ENCODE data around the gene SPECC1L.

Gene SPECC1L

GRCh38 chr22:24445481-24446259 lies 175.0 kb downstream of the SPECC1L start:
- peak; percentile 38 for FAIRE-seq
- no peak for DNase-seq (ENCODE audit: insufficient read length, low spot score)
- TF ChIP-seq SPI1 (IDR thresholded peaks at IDR 0.05; ENCODE audit: low read depth, low read length), result no peak
- TF ChIP-seq POLR2A (IDR thresholded peaks at IDR 0.05; ENCODE audit: low read depth, low read length), result no peak

- DNase-seq (ENCODE audit: insufficient read length, low spot score) (no peak), FAIRE-seq (no peak)
- TF ChIP-seq POU2F2 (IDR thresholded peaks at IDR 0.05; ENCODE audit: low read depth, low read length) (no peak), POLR2AphosphoS5 (IDR thresholded peaks at IDR 0.05; ENCODE audit: low read depth, low read length) (no peak), SPI1 (IDR thresholded peaks at IDR 0.05; ENCODE audit: low read depth, low read length) (no peak), PAX5 (IDR thresholded peaks at IDR 0.05; ENCODE audit: insufficient read depth, low read length, severe bottlenecking) (no peak), TAF1 (IDR thresholded peaks at IDR 0.05; ENCODE audit: low read depth, low read length) (no peak), POLR2A (IDR thresholded peaks at IDR 0.05; ENCODE audit: low read depth, low read length) (no peak)
These were observed 175.6 kb downstream of the SPECC1L start for GRCh38 chr22:24446260-24446611.

GRCh38 chr22:24450610-24451009 lies 180.0 kb downstream of the SPECC1L start:
- DNase-seq (ENCODE audit: insufficient read length, low spot score), result no peak
- no peak for FAIRE-seq
- TF ChIP-seq PAX5 (IDR thresholded peaks at IDR 0.05; ENCODE audit: insufficient read depth, low read length, severe bottlenecking), result no peak
- no peak for TF ChIP-seq POLR2A (IDR thresholded peaks at IDR 0.05; ENCODE audit: low read depth, low read length)
- TF ChIP-seq TAF1 (IDR thresholded peaks at IDR 0.05; ENCODE audit: low read depth, low read length), result no peak
- TF ChIP-seq POLR2AphosphoS5 (IDR thresholded peaks at IDR 0.05; ENCODE audit: low read depth, low read length), result no peak
- no peak for TF ChIP-seq SPI1 (IDR thresholded peaks at IDR 0.05; ENCODE audit: low read depth, low read length)
- TF ChIP-seq POU2F2 (IDR thresholded peaks at IDR 0.05; ENCODE audit: low read depth, low read length), result no peak

- TF ChIP-seq SPI1 (IDR thresholded peaks at IDR 0.05; ENCODE audit: low read depth, low read length) (no peak), POLR2A (IDR thresholded peaks at IDR 0.05; ENCODE audit: low read depth, low read length) (no peak), PAX5 (IDR thresholded peaks at IDR 0.05; ENCODE audit: insufficient read depth, low read length, severe bottlenecking) (no peak), TAF1 (IDR thresholded peaks at IDR 0.05; ENCODE audit: low read depth, low read length) (no peak), POLR2AphosphoS5 (IDR thresholded peaks at IDR 0.05; ENCODE audit: low read depth, low read length) (no peak), POU2F2 (IDR thresholded peaks at IDR 0.05; ENCODE audit: low read depth, low read length) (no peak)
- FAIRE-seq, result no peak
- DNase-seq (ENCODE audit: insufficient read length, low spot score), result no peak
These were observed 180.5 kb downstream of the SPECC1L start for GRCh38 chr22:24451162-24451561.

- TF ChIP-seq SPI1 (IDR thresholded peaks at IDR 0.05; ENCODE audit: low read depth, low read length) (no peak), POU2F2 (IDR thresholded peaks at IDR 0.05; ENCODE audit: low read depth, low read length) (no peak)
- FAIRE-seq, result no peak
These were observed 183.2 kb downstream of the SPECC1L start for GRCh38 chr22:24453853-24454252.

GRCh38 chr22:24455039-24455438 lies 184.4 kb downstream of the SPECC1L start:
- TF ChIP-seq PAX5 (IDR thresholded peaks at IDR 0.05; ENCODE audit: insufficient read depth, low read length, severe bottlenecking) (no peak), SPI1 (IDR thresholded peaks at IDR 0.05; ENCODE audit: low read depth, low read length) (no peak), POU2F2 (IDR thresholded peaks at IDR 0.05; ENCODE audit: low read depth, low read length) (no peak), POLR2AphosphoS5 (IDR thresholded peaks at IDR 0.05; ENCODE audit: low read depth, low read length) (no peak), POLR2A (IDR thresholded peaks at IDR 0.05; ENCODE audit: low read depth, low read length) (no peak), TAF1 (IDR thresholded peaks at IDR 0.05; ENCODE audit: low read depth, low read length) (no peak)
- DNase-seq (ENCODE audit: insufficient read length, low spot score), result no peak
- no peak for FAIRE-seq

More at GRCh38 chr22:24453853-24454252, 183.2 kb downstream of the SPECC1L start:
- DNase-seq (ENCODE audit: insufficient read length, low spot score), result no peak

- FAIRE-seq, result no peak
- DNase-seq (ENCODE audit: insufficient read length, low spot score), result no peak
- TF ChIP-seq POU2F2 (IDR thresholded peaks at IDR 0.05; ENCODE audit: low read depth, low read length), result no peak
- TF ChIP-seq POLR2AphosphoS5 (IDR thresholded peaks at IDR 0.05; ENCODE audit: low read depth, low read length), result no peak
These were observed 185.3 kb downstream of the SPECC1L start for GRCh38 chr22:24455751-24456426.

GRCh38 chr22:24457894-24458420 lies 187.3 kb downstream of the SPECC1L start:
- no peak for DNase-seq (ENCODE audit: insufficient read length, low spot score)
- no peak for TF ChIP-seq POU2F2 (IDR thresholded peaks at IDR 0.05; ENCODE audit: low read depth, low read length)
- TF ChIP-seq POLR2AphosphoS5 (IDR thresholded peaks at IDR 0.05; ENCODE audit: low read depth, low read length), result no peak
- TF ChIP-seq PAX5 (IDR thresholded peaks at IDR 0.05; ENCODE audit: insufficient read depth, low read length, severe bottlenecking), result no peak
- TF ChIP-seq POLR2A (IDR thresholded peaks at IDR 0.05; ENCODE audit: low read depth, low read length), result no peak
- no peak for TF ChIP-seq TAF1 (IDR thresholded peaks at IDR 0.05; ENCODE audit: low read depth, low read length)
- TF ChIP-seq SPI1 (IDR thresholded peaks at IDR 0.05; ENCODE audit: low read depth, low read length), result no peak
- FAIRE-seq, result no peak

- no peak for FAIRE-seq
- TF ChIP-seq POU2F2 (IDR thresholded peaks at IDR 0.05; ENCODE audit: low read depth, low read length), result no peak
- TF ChIP-seq POLR2AphosphoS5 (IDR thresholded peaks at IDR 0.05; ENCODE audit: low read depth, low read length), result no peak
- no peak for TF ChIP-seq SPI1 (IDR thresholded peaks at IDR 0.05; ENCODE audit: low read depth, low read length)
- no peak for TF ChIP-seq TAF1 (IDR thresholded peaks at IDR 0.05; ENCODE audit: low read depth, low read length)
- TF ChIP-seq POLR2A (IDR thresholded peaks at IDR 0.05; ENCODE audit: low read depth, low read length), result no peak
- TF ChIP-seq PAX5 (IDR thresholded peaks at IDR 0.05; ENCODE audit: insufficient read depth, low read length, severe bottlenecking), result no peak
- no peak for DNase-seq (ENCODE audit: insufficient read length, low spot score)
These were observed 189.3 kb downstream of the SPECC1L start for GRCh38 chr22:24459911-24460310.
